A549 (cell line): ENCODE measurements around the gene ZNF286A. TPM values are rescaled to one million over a fixed set of nuclear protein-coding genes. Genes with fewer than 3 reads are reported as not detected.
"Not testable (repeated sequence)": the region's sequence is repeated elsewhere in the genome, so short reads cannot be mapped to it uniquely, and the experiment has no call there.

Experiments used
- ATAC-seq, 2 experiments: fragments of 200-7000 bp in 1 of 2; fragments of >200 bp in 1 of 2; cut with Nextera tagmentation in 1 of 2; cut with Tn5 transposase in 1 of 2; 3 replicates each; pipeline versions ENCODE4 v1.8.0 to v1.9.1; 2018 to 2020; ENCODE audit warnings: mild to moderate bottlenecking in 1 of 2, moderate library complexity in 1 of 2
- CTCF ChIA-PET: fragments of 300-600 bp; sonication (Branson Sonifier 250); formaldehyde crosslinking; extraction: SDS; loops from one replicate; lab custom pipeline; 2021; ENCODE audit warnings: antibody characterized with exemption, inconsistent platforms; lab: Yijun Ruan, JAX
- POLR2A ChIA-PET: fragments of 350-600 bp; formaldehyde crosslinking; extraction: SDS; loops from one replicate; lab custom pipeline; 2021; ENCODE audit warnings: antibody characterized with exemption, inconsistent platforms; lab: Yijun Ruan, JAX
- DNase-seq, 2 experiments: peaks; one replicate each; pipeline versions ENCODE4 v3.0.0 to v3.0.0-alpha.2; 2011 to 2016; ENCODE audit warnings: low read depth in 1 of 2, low spot score in 1 of 2
- FAIRE-seq: peaks from 2 replicates; lab custom pipeline; 2011; peaks lifted over from hg19 to GRCh38; lab: Jason Lieb, UNC
- H3K27ac ChIP-seq, 2 experiments: fragments of >200 bp; sonication (Bioruptor Twin); formaldehyde crosslinking; 3 replicates each; pipeline ENCODE4 v1.5.1; 2016 to 2017
- H3K4me1 ChIP-seq: fragments of >200 bp; sonication (Bioruptor Twin); formaldehyde crosslinking; 3 replicates; pipeline ENCODE4 v1.6.1; 2016
- H3K4me2 ChIP-seq: fragments of >200 bp; sonication (Bioruptor Twin); formaldehyde crosslinking; 3 replicates; pipeline ENCODE4 v1.6.1; 2016
- H3K4me3 ChIP-seq: fragments of >200 bp; sonication (Bioruptor Twin); formaldehyde crosslinking; 3 replicates; pipeline ENCODE4 v1.5.1; 2016
- H3K9me3 ChIP-seq: fragments of >200 bp; sonication (Bioruptor Twin); formaldehyde crosslinking; 3 replicates; pipeline ENCODE4 v1.6.1; 2016
- JUN ChIP-seq, 2 experiments: fragments of >200 bp; sonication (Bioruptor Twin); formaldehyde crosslinking; IDR thresholded peaks; 2 replicates in 1 of 2; 3 replicates in 1 of 2; pipeline ENCODE4 v1.6.1; 2016 to 2017
- PHF8 ChIP-seq: fragments of 200-600 bp; sonication (generic); IDR thresholded peaks from 2 replicates; pipeline ENCODE4 v1.6.1; 2016; ENCODE audit warnings: low read depth, mild to moderate bottlenecking, antibody characterized with exemption, moderate library complexity, borderline replicate concordance
- POLR2A ChIP-seq: IDR thresholded peaks from 2 replicates; pipeline ENCODE4 v1.6.1; 2012; ENCODE audit warnings: mild to moderate bottlenecking, low read length
- WGBS: methylation state at CpG from one replicate; pipeline ENCODE4 v1.1.6; 2017; ENCODE audit errors: missing lambda C conversion rate; 5-methylcytosine and 5-hydroxymethylcytosine counted together
- polyA plus RNA-seq, 4 experiments: library from polyadenylated mRNA; depleted of rRNA in 3 of 4; stranded (reverse); fragments of >200 nt; fragmentation: RNase III in 1 of 4; extraction: RNeasy Plus Mini Kit Qiagen cat#74134 plus additional on column Dnase treatment in 1 of 4; gene quantifications; 2 replicates in 3 of 4; 3 replicates in 1 of 4; pipeline ENCODE4 v1.2.3, GENCODE V29; 2011 to 2017
- TF ChIP-seq, protein P1 (sequence below): IDR thresholded peaks from 2 replicates; pipeline ENCODE4 v1.6.1; 2012; ENCODE audit warnings: low read depth, borderline replicate concordance
- TF ChIP-seq, protein P2 (sequence below): IDR thresholded peaks from 2 replicates; pipeline ENCODE4 v1.6.1; 2012

ZNF286A gene
- polyA plus RNA-seq, 2 of the 4 experiments (the other 2 are of a cell fraction): 43.8 to 49.6 TPM

DNA sequence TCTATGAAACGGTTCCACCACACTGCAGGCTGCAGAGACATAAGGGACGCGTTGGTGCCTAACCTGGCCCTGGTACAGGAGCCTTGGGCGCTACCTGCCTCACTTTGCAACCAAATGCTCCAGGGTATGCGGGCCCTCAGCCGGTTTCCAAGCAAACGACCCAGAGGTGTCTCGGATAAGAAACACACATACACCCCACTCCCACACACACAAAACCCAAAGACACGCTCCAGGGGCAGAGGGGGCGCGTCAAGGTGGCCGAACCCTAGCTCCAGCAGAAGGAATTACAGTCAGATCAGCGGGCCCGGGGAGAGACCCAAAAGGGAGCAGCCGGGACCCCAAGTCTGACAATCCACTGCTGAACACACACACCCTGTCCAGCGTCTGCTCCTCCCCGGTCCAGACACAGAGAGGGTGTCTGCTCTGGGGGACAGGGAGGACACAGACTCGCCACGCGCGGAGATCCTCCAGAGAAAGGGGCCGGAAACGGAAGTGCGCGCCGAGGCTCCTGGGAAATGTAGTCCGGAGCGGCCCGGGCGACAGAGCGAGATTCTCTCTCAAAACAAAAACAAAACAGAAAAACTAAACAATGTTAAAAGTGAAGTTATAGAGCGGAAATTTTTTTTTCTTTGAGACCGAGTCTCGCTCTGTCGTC is 15.6 kb upstream of the ZNF286A start, which contains the start of gene TRIM16:
Gene TRIM16 (minus strand): TSS at position 488 of the 655 bp plus-strand sequence. CDS start 32,702 bp downstream, outside the sequence.
- H3K27ac ChIP-seq: peak within 1 kb of the TSS; percentile 66 to 82
- FAIRE-seq, CTCF ChIA-PET, H3K9me3 ChIP-seq: not testable (repeated sequence)
- peak within 1 kb of the TSS; percentile 57 for H3K4me3 ChIP-seq
- ATAC-seq (peak; percentile 96 to 98), DNase-seq (peak; percentile 38 to 65)
- TF ChIP-seq JUN (IDR thresholded peaks at IDR 0.05) (peak in 1 of 2 experiments; percentile 62; a peak in 2 of 5 replicates), POLR2A (peak; percentile 59)
- TF ChIP-seq, protein P1, sequence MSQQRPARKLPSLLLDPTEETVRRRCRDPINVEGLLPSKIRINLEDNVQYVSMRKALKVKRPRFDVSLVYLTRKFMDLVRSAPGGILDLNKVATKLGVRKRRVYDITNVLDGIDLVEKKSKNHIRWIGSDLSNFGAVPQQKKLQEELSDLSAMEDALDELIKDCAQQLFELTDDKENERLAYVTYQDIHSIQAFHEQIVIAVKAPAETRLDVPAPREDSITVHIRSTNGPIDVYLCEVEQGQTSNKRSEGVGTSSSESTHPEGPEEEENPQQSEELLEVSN: 0 out of 2 replicates have a peak, but pooled peaks have one; percentile 25
- TF ChIP-seq, protein P2, sequence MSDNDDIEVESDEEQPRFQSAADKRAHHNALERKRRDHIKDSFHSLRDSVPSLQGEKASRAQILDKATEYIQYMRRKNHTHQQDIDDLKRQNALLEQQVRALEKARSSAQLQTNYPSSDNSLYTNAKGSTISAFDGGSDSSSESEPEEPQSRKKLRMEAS: peak; percentile 78
- peak within 1 kb of the TSS; percentile 83 for H3K4me2 ChIP-seq
- WGBS: under 1% methylated on average over 24 of the region's 35 CpGs
- peaks cover 13% of the 10 kb centered on the region; the same call in 2 of the 3 replicates for H3K4me1 ChIP-seq
- POLR2A ChIA-PET: interaction anchor here (0.6 kb wide), 1 partner anchor 32 kb away, joined by 3 read pairs; no protein-coding TSS in a partner anchor

DNA sequence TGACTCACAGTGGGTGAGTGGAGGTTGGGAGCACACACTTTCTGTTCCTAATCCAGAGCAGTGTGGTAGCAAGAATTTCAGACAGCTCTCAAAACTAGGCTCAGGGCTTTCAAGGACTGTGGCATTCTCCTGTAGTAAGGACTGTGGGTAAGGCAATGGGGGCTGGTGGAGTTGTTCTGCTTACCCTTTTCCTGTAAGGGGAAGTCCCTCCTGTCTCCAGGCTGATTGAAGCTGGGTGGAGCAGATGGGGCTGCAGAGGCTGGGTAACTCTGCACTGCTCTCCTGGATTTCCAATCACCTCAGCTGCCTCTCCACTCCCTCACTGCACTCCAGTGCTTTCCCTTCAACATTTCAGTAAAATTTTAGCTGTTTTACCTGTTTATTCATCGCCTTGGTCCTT is 12.1 kb upstream of the ZNF286A start:
- H3K4me2 ChIP-seq, POLR2A ChIA-PET, FAIRE-seq, ATAC-seq, DNase-seq, CTCF ChIA-PET, H3K4me3 ChIP-seq, H3K9me3 ChIP-seq, H3K27ac ChIP-seq: not testable (repeated sequence)
- H3K4me1 ChIP-seq: peaks cover 11% of the 10 kb centered on the region; the same call in 2 of the 3 replicates
- WGBS: 80% methylated on average over 1 of the region's 1 CpG

DNA sequence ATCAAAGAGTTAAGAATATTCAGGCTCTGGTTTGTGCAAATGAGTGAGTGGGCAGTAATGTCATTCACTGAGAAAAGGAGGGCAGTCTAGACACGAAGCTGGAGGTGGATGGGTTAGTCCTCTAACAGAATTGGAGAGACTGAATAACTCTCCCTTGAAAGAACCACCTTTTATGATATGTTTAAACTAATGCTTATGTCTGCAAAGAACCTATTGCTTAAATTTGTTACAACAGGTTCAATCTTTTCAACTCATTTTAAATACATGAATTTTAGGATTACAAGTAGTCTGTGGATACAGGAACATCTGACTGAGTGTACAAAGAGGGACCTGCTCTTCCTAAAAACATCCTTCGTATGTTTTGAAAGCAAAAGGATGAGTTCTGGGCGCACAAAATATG is 585 bp upstream of the ZNF286A start:
- Histone ChIP-seq H3K4me3 (peak overlapping the region; percentile 61), H3K27ac (peak overlapping the region; percentile 77 to 81), H3K4me2 (peak overlapping the region; percentile 72)
- peak; percentile 82 for FAIRE-seq
- 6% methylated on average over 3 of the region's 3 CpGs for WGBS
- DNase-seq, H3K9me3 ChIP-seq, CTCF ChIA-PET, H3K4me1 ChIP-seq: not testable (repeated sequence)
- POLR2A ChIA-PET: interaction anchor here (0.6 to 1.2 kb wide), 3 partner anchors 43 to 300 kb away, joined by 3 to 11 read pairs (median 3); partner anchors contain the start of genes TTC19 and ZSWIM7
- peak; percentile 23 to 42; a peak in 5 of 6 replicates for ATAC-seq
- peak; percentile 50; the same call in 1 of the 2 replicates for TF ChIP-seq PHF8

DNA sequence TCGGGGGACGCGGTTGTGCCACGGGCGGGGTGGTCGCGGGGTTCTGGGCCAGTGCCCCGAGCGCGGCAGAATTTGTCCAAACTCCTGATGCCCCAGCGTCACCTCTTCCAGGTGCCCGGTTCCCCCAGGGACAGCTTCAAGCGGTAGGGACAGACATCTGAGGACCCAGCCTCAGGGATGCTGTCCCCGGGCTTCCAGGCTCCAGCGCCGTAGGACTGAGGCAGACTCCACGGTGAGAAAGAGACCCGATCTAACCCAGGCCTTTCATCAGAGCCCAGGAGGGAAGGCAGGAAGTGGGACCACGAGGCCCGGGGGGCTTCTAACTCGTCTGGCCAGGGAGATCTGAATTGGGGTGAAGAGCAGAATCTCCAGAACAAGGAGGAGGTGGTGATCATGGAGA is 385 bp downstream of the ZNF286A start:
- CTCF ChIA-PET, FAIRE-seq, DNase-seq, H3K4me1 ChIP-seq, H3K9me3 ChIP-seq: not testable (repeated sequence)
- Histone ChIP-seq H3K4me3 (peak overlapping the region; percentile 61), H3K4me2 (peak overlapping the region; percentile 66; the same call in 2 of the 3 replicates), H3K27ac (peak overlapping the region; percentile 77 to 89)
- ATAC-seq: peak; percentile 37 to 61
- WGBS: no CpG with 5 or more reads among the region's 21 CpGs
- POLR2A ChIA-PET: interaction anchor here (1.2 kb wide), 1 partner anchor 49 kb away, joined by 11 read pairs; no protein-coding TSS in a partner anchor

DNA sequence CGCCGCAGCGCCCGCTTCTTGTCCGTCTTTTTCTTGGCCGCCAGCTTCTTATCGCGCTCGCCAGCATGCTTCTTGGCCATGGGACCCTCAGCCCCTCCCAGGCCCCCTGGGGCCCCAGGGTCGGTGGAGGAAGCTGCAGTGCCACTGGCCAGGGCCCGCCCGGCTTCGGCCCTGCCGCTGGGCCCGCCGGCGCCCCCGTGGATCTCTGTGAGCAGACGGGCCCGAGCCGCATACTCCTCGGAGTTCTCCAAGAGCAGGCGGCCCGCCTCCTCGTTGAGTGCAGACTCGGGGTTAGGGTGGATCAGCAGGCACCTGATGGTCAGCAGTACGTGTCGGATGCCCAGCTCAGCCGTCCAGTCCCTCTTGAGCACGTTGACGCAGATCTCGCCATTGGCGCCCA is 4.7 kb downstream of the ZNF286A start:
- H3K27ac ChIP-seq, DNase-seq, POLR2A ChIA-PET, CTCF ChIA-PET, H3K4me1 ChIP-seq, H3K4me3 ChIP-seq, H3K4me2 ChIP-seq, ATAC-seq, FAIRE-seq: not testable (repeated sequence)
- peaks cover 43% of the 10 kb centered on the region for H3K9me3 ChIP-seq
- 90% methylated on average over 31 of the region's 33 CpGs for WGBS

DNA sequence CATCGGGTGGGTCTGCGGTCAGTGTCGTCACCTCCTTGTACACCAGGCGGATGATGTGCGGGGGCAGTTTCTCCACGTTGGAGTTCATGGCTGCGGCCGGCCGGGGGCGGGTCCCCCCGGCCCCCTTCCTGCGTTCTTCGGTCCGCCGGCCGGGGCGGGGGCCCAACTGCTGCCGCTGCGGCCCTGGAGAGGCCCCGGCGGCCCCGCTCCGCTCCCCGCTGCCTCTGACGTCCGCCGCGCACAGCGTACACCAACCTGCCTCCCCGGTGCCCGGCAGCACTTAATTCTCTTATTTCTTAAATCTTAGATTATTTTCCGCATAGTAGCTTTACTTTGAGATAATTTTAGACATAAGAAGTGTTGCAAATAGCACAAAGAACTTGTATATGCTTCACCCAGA is 5.3 kb downstream of the ZNF286A start:
- H3K4me1 ChIP-seq, H3K4me3 ChIP-seq, DNase-seq, ATAC-seq, POLR2A ChIA-PET, FAIRE-seq, H3K4me2 ChIP-seq, H3K27ac ChIP-seq: not testable (repeated sequence)
- CTCF ChIA-PET: interaction anchor here (0.6 kb wide), 1 partner anchor 50 kb away, joined by 3 read pairs; no protein-coding TSS in a partner anchor
- WGBS: 97% methylated on average over 32 of the region's 32 CpGs
- peaks cover 43% of the 10 kb centered on the region for H3K9me3 ChIP-seq
